ENCODE results near the gene ZSCAN10. TPM values are rescaled to one million over a fixed set of nuclear protein-coding genes. Genes with fewer than 3 reads are reported as not detected.

Gene ZSCAN10
- total and polyA plus RNA-seq, 2 of the 13 experiments (the other 11 are each of a cell fraction or from before 2014, with no cell fraction given), result not detected

DNA sequence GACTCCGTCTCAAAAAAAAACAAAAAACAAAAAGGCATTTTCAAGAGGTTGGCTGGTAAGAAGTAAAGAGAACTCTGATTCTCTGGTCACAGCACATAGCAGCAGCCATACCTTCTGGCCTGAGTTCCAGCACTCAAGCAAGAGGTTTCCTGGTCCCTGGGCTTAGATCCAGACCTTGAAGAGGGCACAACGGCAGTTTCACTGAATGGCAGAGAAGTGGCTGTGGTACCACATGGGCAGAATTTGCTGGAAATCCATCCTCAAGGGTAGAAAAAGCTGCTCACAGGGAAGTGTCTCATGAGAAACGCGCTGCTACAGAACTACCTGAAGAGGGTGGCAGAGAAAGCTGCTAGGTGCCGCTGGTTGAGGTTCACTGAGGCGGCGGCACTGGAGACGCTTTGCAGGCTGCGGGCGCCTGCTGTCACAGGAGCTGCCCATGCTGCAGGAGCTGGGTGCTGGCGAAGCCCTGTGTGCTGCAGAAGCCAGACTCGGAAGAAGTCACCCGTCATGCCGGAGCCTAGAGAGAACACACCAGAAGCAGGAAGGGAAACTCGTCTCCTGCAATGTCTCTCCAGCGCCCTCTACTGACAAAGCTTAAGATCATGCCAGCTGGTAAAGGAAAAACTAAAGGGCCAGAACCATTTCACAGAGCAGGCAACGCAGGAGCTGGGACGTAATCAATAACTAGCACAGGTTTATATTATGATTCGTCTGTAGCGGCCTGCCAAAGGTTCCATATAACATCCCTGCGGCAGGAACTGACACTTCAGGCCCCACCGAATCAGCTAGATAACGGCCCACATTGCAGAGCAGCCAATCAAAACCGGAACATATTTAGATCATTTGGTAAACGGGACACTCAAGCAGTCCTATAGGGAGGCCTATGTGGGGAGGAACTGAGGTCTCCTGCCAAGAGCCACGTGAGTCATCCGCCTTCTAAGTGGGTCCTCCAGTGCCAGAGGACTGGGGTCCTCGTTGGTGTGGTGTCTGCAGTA is 30.3 kb upstream of the ZSCAN10 start (continued):
- TF ChIP-seq NBN (conservative IDR thresholded peaks at IDR 0.05) (no peak), DZIP1 (CRISPR knock-in tag; IDR thresholded peaks at IDR 0.05) (no peak), TCF12 (IDR thresholded peaks at IDR 0.05) (no peak), TCF12 (CRISPR knock-in tag; IDR thresholded peaks at IDR 0.05) (no peak), PHF21A (CRISPR knock-in tag; IDR thresholded peaks at IDR 0.05) (no peak; the same call in 1 of the 2 replicates), ETV6 (CRISPR knock-in tag; conservative IDR thresholded peaks at IDR 0.05) (no peak), ZNF782 (CRISPR knock-in tag; IDR thresholded peaks at IDR 0.05; ENCODE audit: borderline replicate concordance) (peak; percentile 59; the same call in 1 of the 2 replicates), HNF1B (CRISPR knock-in tag; IDR thresholded peaks at IDR 0.05) (0 out of 2 replicates have a peak, but pooled peaks have one; percentile 37), ELF1 (CRISPR knock-in tag; IDR thresholded peaks at IDR 0.05) (peak; percentile 60), KMT2A (CRISPR knock-in tag; IDR thresholded peaks at IDR 0.05) (0 out of 2 replicates have a peak, but pooled peaks have one; percentile 33), CENPT (CRISPR knock-in tag; IDR thresholded peaks at IDR 0.05; ENCODE audit: low read depth) (no peak), TAF1 (CRISPR knock-in tag; IDR thresholded peaks at IDR 0.05) (no peak), YY1 (IDR thresholded peaks at IDR 0.05; ENCODE audit: insufficient read depth, insufficient replicate concordance, low read depth, low read length) (peak; percentile 56), ZFX (CRISPR knock-in tag; IDR thresholded peaks at IDR 0.05; ENCODE audit: low read depth) (peak; percentile 45; the same call in 1 of the 2 replicates), ZNF343 (CRISPR knock-in tag; IDR thresholded peaks at IDR 0.05) (no peak), KDM2A (CRISPR knock-in tag; IDR thresholded peaks at IDR 0.05; ENCODE audit: borderline replicate concordance, low read depth) (peak; percentile 65; the same call in 1 of the 2 replicates), ZNF556 (CRISPR knock-in tag; IDR thresholded peaks at IDR 0.05; ENCODE audit: borderline replicate concordance) (peak; percentile 25; the same call in 1 of the 2 replicates), MTF1 (CRISPR knock-in tag; IDR thresholded peaks at IDR 0.05) (no peak), FOXK1 (CRISPR knock-in tag; IDR thresholded peaks at IDR 0.05; ENCODE audit: borderline replicate concordance, low read depth) (no peak)
- TF ChIP-seq, protein P1, sequence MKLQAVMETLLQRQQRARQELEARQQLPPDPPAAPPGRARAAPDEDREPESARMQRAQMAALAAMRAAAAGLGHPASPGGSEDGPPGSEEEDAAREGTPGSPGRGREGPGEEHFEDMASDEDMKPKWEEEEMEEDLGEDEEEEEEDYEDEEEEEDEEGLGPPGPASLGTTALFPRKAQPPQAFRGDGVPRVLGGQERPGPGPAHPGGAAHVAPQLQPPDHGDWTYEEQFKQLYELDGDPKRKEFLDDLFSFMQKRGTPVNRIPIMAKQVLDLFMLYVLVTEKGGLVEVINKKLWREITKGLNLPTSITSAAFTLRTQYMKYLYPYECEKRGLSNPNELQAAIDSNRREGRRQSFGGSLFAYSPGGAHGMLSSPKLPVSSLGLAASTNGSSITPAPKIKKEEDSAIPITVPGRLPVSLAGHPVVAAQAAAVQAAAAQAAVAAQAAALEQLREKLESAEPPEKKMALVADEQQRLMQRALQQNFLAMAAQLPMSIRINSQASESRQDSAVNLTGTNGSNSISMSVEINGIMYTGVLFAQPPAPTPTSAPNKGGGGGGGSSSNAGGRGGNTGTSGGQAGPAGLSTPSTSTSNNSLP (IDR thresholded peaks at IDR 0.05; ENCODE audit: low read depth, low read length), result no peak
